HepG2 (cell line): ENCODE results near the gene ZFX. TPM values are rescaled to one million over a fixed set of nuclear protein-coding genes. Genes with fewer than 3 reads are reported as not detected.

ENCODE experiments used
- ATAC-seq: fragments of 200-7000 bp; cut with Tn5 transposase; 3 replicates; pipeline ENCODE4 v1.9.1; 2020; ENCODE audit warnings: mild to moderate bottlenecking, moderate library complexity
- BruUV-seq: library from RNA; stranded (reverse); fragments of 400-500 nt; replicated peaks from 2 replicates; lab custom pipeline; 2021; lab: Mats Ljungman, UMichigan
- CTCF ChIA-PET: fragments of 300-600 bp; formaldehyde crosslinking; extraction: SDS; loops from one replicate; lab custom pipeline; 2021; ENCODE audit warnings: low total read pairs, inconsistent platforms, low intra/inter-chr PET ratio; lab: Yijun Ruan, JAX
- POLR2A ChIA-PET: fragments of 350-600 bp; sonication (Branson Sonifier 250); formaldehyde crosslinking; loops from one replicate; lab custom pipeline; 2020; ENCODE audit warnings: antibody characterized with exemption, inconsistent platforms; lab: Yijun Ruan, JAX
- DNase-seq: peaks from one replicate; pipeline ENCODE4 v3.0.0-alpha.2; 2015; ENCODE audit warnings: low spot score
- FAIRE-seq: peaks from 3 replicates; lab custom pipeline; 2011; peaks lifted over from hg19 to GRCh38; lab: Jason Lieb, UNC
- H2AFZ ChIP-seq: one replicate; pipeline ENCODE4 v1.6.1; 2011; ENCODE audit warnings: low read length, inconsistent platforms
- H3K27ac ChIP-seq: fragments of 300-600 bp; 3 replicates; pipeline ENCODE4 v1.8.0; 2011; ENCODE audit warnings: mixed run types, mild to moderate bottlenecking, mixed read lengths, low read length, inconsistent platforms; ENCODE audit not compliant: insufficient read depth; ENCODE audit errors: extremely low read length
- H3K27me3 ChIP-seq, 2 experiments: fragments of 200-600 bp in 1 of 2; 2 replicates in 1 of 2; 3 replicates in 1 of 2; pipeline versions ENCODE4 v1.6.0 to v1.8.0; 2011; ENCODE audit warnings: low read length in 2 of 2, mild to moderate bottlenecking in 2 of 2, moderate library complexity in 2 of 2, inconsistent platforms in 1 of 2; ENCODE audit not compliant: insufficient read depth in 2 of 2, control insufficient read depth in 1 of 2
- H3K36me3 ChIP-seq, 2 experiments: fragments of 200-600 bp in 1 of 2; replicated peaks in 1 of 2; 2 replicates in 1 of 2; 3 replicates in 1 of 2; pipeline versions ENCODE4 v1.5.1 to v1.8.0; 2011; ENCODE audit warnings: low read length in 2 of 2, inconsistent platforms in 1 of 2; ENCODE audit not compliant: insufficient read depth in 2 of 2, control insufficient read depth in 1 of 2
- H3K4me1 ChIP-seq: 2 replicates; pipeline ENCODE4 v1.5.1; 2012; ENCODE audit warnings: low read length, inconsistent platforms; ENCODE audit not compliant: insufficient read depth
- H3K4me2 ChIP-seq: 2 replicates; pipeline ENCODE4 v1.6.0; 2011; ENCODE audit warnings: low read depth, low read length, inconsistent platforms
- H3K4me3 ChIP-seq, 3 experiments: fragments of 200-600 bp in 1 of 3; sonication (generic), shearing (Covaris generic) in 1 of 3; replicated peaks in 1 of 3; 2 replicates each; pipeline ENCODE4 v1.5.1; 2011 to 2016; ENCODE audit warnings: low read length in 3 of 3, inconsistent platforms in 2 of 3, low read depth in 2 of 3, mild to moderate bottlenecking in 2 of 3, control low read depth in 1 of 3, mixed read lengths in 1 of 3; ENCODE audit not compliant: insufficient read depth in 1 of 3
- H3K79me2 ChIP-seq: one replicate; pipeline ENCODE4 v1.6.1; 2011; ENCODE audit warnings: low read length, inconsistent platforms; ENCODE audit not compliant: insufficient read depth
- H3K9ac ChIP-seq: 2 replicates; pipeline ENCODE4 v1.6.0; 2011; ENCODE audit warnings: mild to moderate bottlenecking, low read depth, low read length, inconsistent platforms; ENCODE audit not compliant: insufficient read depth
- H3K9me3 ChIP-seq: 2 replicates; pipeline ENCODE4 v1.5.1; 2012; ENCODE audit warnings: mild to moderate bottlenecking, low read length
- H4K20me1 ChIP-seq: 2 replicates; pipeline ENCODE4 v1.6.0; 2011; ENCODE audit warnings: inconsistent platforms, mild to moderate bottlenecking, low read length, moderate library complexity; ENCODE audit not compliant: insufficient read depth
- FOXK1 ChIP-seq: sonication (generic); formaldehyde crosslinking; IDR thresholded peaks from 2 replicates; pipeline ENCODE4 v1.4.0; 2020; ENCODE audit warnings: low read depth, missing genetic modification reagents, borderline replicate concordance
- GZF1 ChIP-seq: sonication (generic); formaldehyde crosslinking; IDR thresholded peaks from 2 replicates; pipeline ENCODE4 v1.5.1; 2020; ENCODE audit warnings: mild to moderate bottlenecking, missing genetic modification reagents
- NFIB ChIP-seq: sonication (generic); formaldehyde crosslinking; IDR thresholded peaks from 2 replicates; pipeline ENCODE4 v1.9.0; 2021; ENCODE audit warnings: missing genetic modification reagents, mild to moderate bottlenecking, borderline replicate concordance
- THRA ChIP-seq: sonication (generic); formaldehyde crosslinking; IDR thresholded peaks from 2 replicates; pipeline ENCODE4 v1.4.0; 2020; ENCODE audit warnings: missing genetic modification reagents, borderline replicate concordance
- ZFP36L2 ChIP-seq: sonication (generic); formaldehyde crosslinking; IDR thresholded peaks from 2 replicates; pipeline ENCODE4 v1.4.0; 2020; ENCODE audit warnings: missing genetic modification reagents
- ZNF407 ChIP-seq: sonication (generic); formaldehyde crosslinking; IDR thresholded peaks from one replicate; pipeline ENCODE4 v1.5.1; 2020; ENCODE audit warnings: mild to moderate bottlenecking, missing genetic modification reagents; ENCODE audit errors: not compliant biosample characterization
- ZNF691 ChIP-seq: sonication (generic); formaldehyde crosslinking; IDR thresholded peaks from 2 replicates; pipeline ENCODE4 v1.4.0; 2020; ENCODE audit warnings: missing genetic modification reagents, low read depth, mild to moderate bottlenecking, borderline replicate concordance
- ZNF746 ChIP-seq: sonication (generic); formaldehyde crosslinking; IDR thresholded peaks from 2 replicates; pipeline ENCODE4 v1.8.0; 2022; ENCODE audit warnings: mild to moderate bottlenecking, missing genetic modification reagents
- WGBS: methylation state at CpG from one replicate; pipeline ENCODE4 v1.1.6; 2017; ENCODE audit warnings: low lambda C conversion rate; 5-methylcytosine and 5-hydroxymethylcytosine counted together
- in situ Hi-C: cut with HindIII; loops from 2 replicates; pipeline ENCODE4 v1.10.0; 2017; ENCODE audit warnings: low pct_unique_long_range_greater_than_20kb; ENCODE audit not compliant: extremely low pct_ligation_motif_present
- intact Hi-C: fragments of 100-400 bp; cut with micrococcal nuclease; formaldehyde crosslinking; loops from one replicate; pipeline ENCODE4 v1.10.0; 2022; ENCODE audit not compliant: unreplicated experiment
- polyA plus RNA-seq, 8 experiments: library from polyadenylated mRNA; depleted of rRNA in 3 of 8; stranded (reverse) in 7 of 8; unstranded in 1 of 8; fragments of >200 nt; fragmentation: Illumina TruSeq in 4 of 8; extraction: Trizol in 4 of 8; gene quantifications; 2 replicates each; pipeline versions ENCODE4 v1.2.1 to v1.2.3, GENCODE V29; 2011 to 2016; ENCODE audit warnings: low read depth in 4 of 8, missing spikeins in 1 of 8, mixed read lengths in 1 of 8; ENCODE audit not compliant: insufficient read depth in 1 of 8
- total RNA-seq, 5 experiments: library from RNA; depleted of rRNA; stranded (reverse); fragments of >200 nt; fragmentation: Illumina TruSeq; extraction: Trizol; gene quantifications; 2 replicates each; pipeline ENCODE4 v1.2.3, GENCODE V29; 2016; ENCODE audit warnings: low read depth in 1 of 5

Gene ZFX
- total and polyA plus RNA-seq, 2 of the 13 experiments (the other 11 are each of a cell fraction or from before 2014, with no cell fraction given) = 13.8 to 37.3 TPM

- no TSS peak for BruUV-seq
- POLR2A ChIA-PET = no interaction called here
- H3K4me3 ChIP-seq = no peak overlapping the region
- no peaks in the 10 kb centered on the region for H3K27me3 ChIP-seq
- H3K27ac ChIP-seq = no peak overlapping the region
- ATAC-seq = no peak
- no peak for FAIRE-seq
- CTCF ChIA-PET = no interaction called here
- H3K36me3 ChIP-seq = no peaks in the 10 kb centered on the region
- no peak for DNase-seq
- no peak overlapping the region for H3K9ac ChIP-seq
- intact Hi-C loops = no loop called here
- no peak overlapping the region for H2AFZ ChIP-seq
- in situ Hi-C loops = no loop called here
- H3K9me3 ChIP-seq = no peaks in the 10 kb centered on the region
- H3K4me2 ChIP-seq = no peak overlapping the region
- no peaks in the 10 kb centered on the region for H3K79me2 ChIP-seq
- TF ChIP-seq ZNF691 (CRISPR knock-in tag) = no peak
- no peak for TF ChIP-seq ZFP36L2 (CRISPR knock-in tag)
- TF ChIP-seq, all 625 proteins: peak for 0
- no peaks in the 10 kb centered on the region for H4K20me1 ChIP-seq
- no peaks in the 10 kb centered on the region for H3K4me1 ChIP-seq
Measured at GRCh38 chrX:24225265-24225664, 75.7 kb downstream of the ZFX start.

GRCh38 chrX:24226176-24226575 is 76.6 kb downstream of the ZFX start:
- no peak for ATAC-seq
- in situ Hi-C loops = no loop called here
- no peak for TF ChIP-seq FOXK1
- TF ChIP-seq ZNF746 (CRISPR knock-in tag) = no peak
- TF ChIP-seq ZNF407 (CRISPR knock-in tag) = no peak
- TF ChIP-seq THRA = no peak
- no peak for TF ChIP-seq NFIB (CRISPR knock-in tag)
- TF ChIP-seq GZF1 = no peak

More at GRCh38 chrX:24226176-24226575, 76.6 kb downstream of the ZFX start:
- Histone ChIP-seq H3K36me3 (no peaks in the 10 kb centered on the region), H4K20me1 (no peaks in the 10 kb centered on the region), H3K9me3 (no peaks in the 10 kb centered on the region), H3K4me1 (0 out of 2 replicates have a peak, but pooled peaks cover 7% of the 10 kb centered on the region), H2AFZ (no peak overlapping the region), H3K27ac (no peak overlapping the region), H3K27me3 (no peaks in the 10 kb centered on the region), H3K4me2 (no peak overlapping the region), H3K4me3 (no peak overlapping the region), H3K79me2 (no peaks in the 10 kb centered on the region), H3K9ac (no peak overlapping the region)
- DNase-seq = no peak
- POLR2A ChIA-PET = no interaction called here
- FAIRE-seq = no peak
- WGBS = 81% methylated on average over 2 of the region's 2 CpGs
- no TSS peak for BruUV-seq
- CTCF ChIA-PET = no interaction called here
- intact Hi-C loops = no loop called here
